Measurements from ENCODE around the gene NEMP1.

The NEMP1 gene

GRCh38 chr12:57106021-57106708, 27.6 kb upstream of the NEMP1 start:
- no peak for DNase-seq

- DNase-seq: no peak
Measured at GRCh38 chr12:57105011-57105753, 26.6 kb upstream of the NEMP1 start.

- DNase-seq: no peak
Measured at GRCh38 chr12:57104292-57104910, 25.8 kb upstream of the NEMP1 start.

GRCh38 chr12:57103856-57104255, 25.3 kb upstream of the NEMP1 start:
- DNase-seq: no peak

- DNase-seq: no peak
Measured at GRCh38 chr12:57101892-57102695, 23.5 kb upstream of the NEMP1 start.

GRCh38 chr12:57099766-57100165, 21.2 kb upstream of the NEMP1 start:
- no peak for DNase-seq

GRCh38 chr12:57099047-57099714, 20.6 kb upstream of the NEMP1 start:
- DNase-seq: no peak

- no peak for DNase-seq
Measured at GRCh38 chr12:57098546-57098945, 20.0 kb upstream of the NEMP1 start.

GRCh38 chr12:57097554-57097835, 18.9 kb upstream of the NEMP1 start:
- no peak for DNase-seq

- DNase-seq: no peak
Measured at GRCh38 chr12:57096748-57097553, 18.4 kb upstream of the NEMP1 start.

- DNase-seq: no peak
Measured at GRCh38 chr12:57096099-57096572, 17.5 kb upstream of the NEMP1 start.

GRCh38 chr12:57095440-57095839, 16.8 kb upstream of the NEMP1 start:
- no peak for DNase-seq

- DNase-seq: no peak
Measured at GRCh38 chr12:57094208-57095160, 15.9 kb upstream of the NEMP1 start.

GRCh38 chr12:57093415-57094207, 15.0 kb upstream of the NEMP1 start:
- peak; percentile 76 to 83 for DNase-seq

GRCh38 chr12:57092876-57093414, 14.4 kb upstream of the NEMP1 start:
- DNase-seq: no peak

- DNase-seq: no peak
Measured at GRCh38 chr12:57092529-57092862, 13.9 kb upstream of the NEMP1 start.

GRCh38 chr12:57091638-57092528, 13.3 kb upstream of the NEMP1 start:
- DNase-seq: no peak

- DNase-seq: no peak
Measured at GRCh38 chr12:57090924-57091637, 12.5 kb upstream of the NEMP1 start.
